ENCODE data around the gene TXNDC15. TPM values are rescaled to one million over a fixed set of nuclear protein-coding genes. Genes with fewer than 3 reads are reported as not detected.

The TXNDC15 gene
- 10 to 100 TPM; 26.3 to 81.9 (median 45.6) TPM for total RNA-seq

- Histone ChIP-seq H3K4me3 (peak within 1 kb of the TSS; percentile 54 to 87 (median 86)), H3K36me3 (no peaks in the 10 kb centered on the region), H3K9me3 (no peaks in the 10 kb centered on the region), H3K4me1 (peaks cover 10 to 37% (median 18%) of the 10 kb centered on the region in 4 donors), H3K27me3 (no peaks in the 10 kb centered on the region), H3K27ac (peak within 1 kb of the TSS; percentile 83 to 97 (median 96))
- WGBS, 2 donors (ENCODE audit: low coverage in 1 of 2): 0 to 5% methylated on average over 1 to 50 of the region's 79 CpGs
- TF ChIP-seq POLR2AphosphoS5 (IDR thresholded peaks at IDR 0.05) (peak; percentile 64 to 78 (median 77)), POLR2A (IDR thresholded peaks at IDR 0.05) (peak; percentile 75), EP300 (IDR thresholded peaks at IDR 0.05; ENCODE audit: low read depth) (no peak)
- TF ChIP-seq, protein P1, sequence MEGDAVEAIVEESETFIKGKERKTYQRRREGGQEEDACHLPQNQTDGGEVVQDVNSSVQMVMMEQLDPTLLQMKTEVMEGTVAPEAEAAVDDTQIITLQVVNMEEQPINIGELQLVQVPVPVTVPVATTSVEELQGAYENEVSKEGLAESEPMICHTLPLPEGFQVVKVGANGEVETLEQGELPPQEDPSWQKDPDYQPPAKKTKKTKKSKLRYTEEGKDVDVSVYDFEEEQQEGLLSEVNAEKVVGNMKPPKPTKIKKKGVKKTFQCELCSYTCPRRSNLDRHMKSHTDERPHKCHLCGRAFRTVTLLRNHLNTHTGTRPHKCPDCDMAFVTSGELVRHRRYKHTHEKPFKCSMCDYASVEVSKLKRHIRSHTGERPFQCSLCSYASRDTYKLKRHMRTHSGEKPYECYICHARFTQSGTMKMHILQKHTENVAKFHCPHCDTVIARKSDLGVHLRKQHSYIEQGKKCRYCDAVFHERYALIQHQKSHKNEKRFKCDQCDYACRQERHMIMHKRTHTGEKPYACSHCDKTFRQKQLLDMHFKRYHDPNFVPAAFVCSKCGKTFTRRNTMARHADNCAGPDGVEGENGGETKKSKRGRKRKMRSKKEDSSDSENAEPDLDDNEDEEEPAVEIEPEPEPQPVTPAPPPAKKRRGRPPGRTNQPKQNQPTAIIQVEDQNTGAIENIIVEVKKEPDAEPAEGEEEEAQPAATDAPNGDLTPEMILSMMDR (IDR thresholded peaks at IDR 0.05): no peak
- in situ Hi-C loops (cut with MboI; ENCODE audit: low pct_ligation_motif_present in 1 of 4, low pct_unique_long_range_greater_than_20kb in 1 of 4, low sequenced_read_pairs in 3 of 4): no loop called here
- intact Hi-C loops (cut with DNase I; ENCODE audit: low total_unique reads): no loop called here
- DNase-seq: peak; percentile 90
Measured at GRCh38 chr5:134873987-134874830, at the start of gene TXNDC15. Gene TXNDC15, plus strand, starts transcription at chr5:134874371. Its CDS starts 57 bp downstream, at chr5:134874428.

GRCh38 chr5:134824681-134825080 lies 49.5 kb upstream of the TXNDC15 start:
- in situ Hi-C loops (cut with MboI; ENCODE audit: low pct_ligation_motif_present in 1 of 4, low pct_unique_long_range_greater_than_20kb in 1 of 4, low sequenced_read_pairs in 3 of 4) (no loop called here), intact Hi-C loops (cut with DNase I; ENCODE audit: low total_unique reads) (no loop called here)
- Histone ChIP-seq H3K36me3 (peaks cover 0 to 54% (median 21%) of the 10 kb centered on the region in 4 donors), H3K9me3 (no peaks in the 10 kb centered on the region), H3K4me3 (no peak overlapping the region), H3K4me1 (no peaks in the 10 kb centered on the region), H3K27me3 (no peaks in the 10 kb centered on the region), H3K27ac (no peak overlapping the region)
- 97 to 100% methylated on average over 1 of the region's 1 CpG for WGBS, 2 donors (ENCODE audit: low coverage in 1 of 2)
- no peak for TF ChIP-seq EP300 (IDR thresholded peaks at IDR 0.05; ENCODE audit: low read depth)
- no peak for TF ChIP-seq POLR2A (IDR thresholded peaks at IDR 0.05)
- TF ChIP-seq, protein P1 (IDR thresholded peaks at IDR 0.05): no peak
- no peak for TF ChIP-seq POLR2AphosphoS5 (IDR thresholded peaks at IDR 0.05)
- DNase-seq: no peak

GRCh38 chr5:134825212-134825611 lies 49.0 kb upstream of the TXNDC15 start:
- DNase-seq: no peak
- in situ Hi-C loops (cut with MboI; ENCODE audit: low pct_ligation_motif_present in 1 of 4, low pct_unique_long_range_greater_than_20kb in 1 of 4, low sequenced_read_pairs in 3 of 4): no loop called here
- H3K27ac ChIP-seq: no peak overlapping the region
- no peak overlapping the region for H3K4me3 ChIP-seq
- peaks cover 0 to 51% (median 18%) of the 10 kb centered on the region in 4 donors for H3K36me3 ChIP-seq
- intact Hi-C loops (cut with DNase I; ENCODE audit: low total_unique reads): no loop called here
- H3K4me1 ChIP-seq: no peaks in the 10 kb centered on the region
- H3K27me3 ChIP-seq: no peaks in the 10 kb centered on the region
- no peaks in the 10 kb centered on the region for H3K9me3 ChIP-seq
- TF ChIP-seq POLR2A (IDR thresholded peaks at IDR 0.05) (no peak), POLR2AphosphoS5 (IDR thresholded peaks at IDR 0.05) (no peak), EP300 (IDR thresholded peaks at IDR 0.05; ENCODE audit: low read depth) (no peak)
- TF ChIP-seq, protein P1 (IDR thresholded peaks at IDR 0.05): no peak
- WGBS, 2 donors (ENCODE audit: low coverage in 1 of 2): 77 to 90% methylated on average over 7 of the region's 7 CpGs

DNA sequence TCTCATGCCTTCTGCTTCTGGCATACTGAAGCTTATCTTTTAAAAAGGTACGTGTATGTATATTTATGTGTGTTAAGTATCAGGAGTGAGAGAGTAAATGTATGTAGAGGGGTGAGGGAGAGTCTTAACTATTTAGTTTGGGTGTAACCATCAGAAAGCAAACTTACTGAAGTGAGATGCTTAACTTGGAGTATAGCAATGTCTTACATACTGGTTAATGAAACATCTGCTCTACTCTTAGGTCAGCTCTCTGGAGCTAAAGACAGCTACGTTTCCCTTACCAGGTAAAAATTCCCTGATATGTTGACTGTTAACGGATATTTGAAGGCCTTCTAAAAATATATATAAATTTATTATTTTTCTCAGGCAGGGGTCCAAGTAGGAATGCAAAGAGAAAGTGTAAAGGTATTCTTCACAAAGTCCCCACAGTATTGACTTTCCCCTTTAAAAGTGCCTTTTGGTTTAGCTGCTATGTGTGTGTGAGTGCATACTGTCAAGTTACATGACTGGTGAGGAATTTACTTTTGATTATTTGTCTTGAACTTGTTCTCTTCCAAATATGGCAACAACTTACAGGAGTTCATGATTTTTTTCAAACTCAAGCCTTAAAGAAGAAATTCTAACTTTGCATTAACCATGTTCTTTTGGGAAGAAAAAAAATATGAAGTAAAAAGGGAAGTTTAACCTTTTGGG lies 40.7 kb upstream of the TXNDC15 start:
- intact Hi-C loops (cut with DNase I; ENCODE audit: low total_unique reads): no loop called here
- no peak for DNase-seq
- in situ Hi-C loops (cut with MboI; ENCODE audit: low pct_ligation_motif_present in 1 of 4, low pct_unique_long_range_greater_than_20kb in 1 of 4, low sequenced_read_pairs in 3 of 4): no loop called here
- H3K27ac ChIP-seq: no peak overlapping the region
- peaks cover 0 to 23% (median 5%) of the 10 kb centered on the region in 4 donors for H3K36me3 ChIP-seq
- WGBS, 2 donors (ENCODE audit: low coverage in 1 of 2): 80 to 87% methylated on average over 3 of the region's 3 CpGs
- no peaks in the 10 kb centered on the region for H3K9me3 ChIP-seq
- no peaks in the 10 kb centered on the region for H3K27me3 ChIP-seq
- TF ChIP-seq, protein P1 (IDR thresholded peaks at IDR 0.05): no peak
- no peak for TF ChIP-seq EP300 (IDR thresholded peaks at IDR 0.05; ENCODE audit: low read depth)
- H3K4me1 ChIP-seq: peaks cover 0 to 11% (median 0%) of the 10 kb centered on the region in 4 donors
- no peak overlapping the region for H3K4me3 ChIP-seq
